GM21526 (cell line): ENCODE data around the gene SIRT6.
"Not testable (repeated sequence)": the region's sequence is repeated elsewhere in the genome, so short reads cannot be mapped to it uniquely, and the experiment has no call there.

Source experiments
- ATAC-seq: cut with Tn5 transposase; IDR thresholded peaks from one replicate; pipeline ENCODE4 v1.9.1; 2021; ENCODE audit warnings: moderate library complexity; ENCODE audit not compliant: unreplicated experiment, low FRiP score

Gene SIRT6

DNA sequence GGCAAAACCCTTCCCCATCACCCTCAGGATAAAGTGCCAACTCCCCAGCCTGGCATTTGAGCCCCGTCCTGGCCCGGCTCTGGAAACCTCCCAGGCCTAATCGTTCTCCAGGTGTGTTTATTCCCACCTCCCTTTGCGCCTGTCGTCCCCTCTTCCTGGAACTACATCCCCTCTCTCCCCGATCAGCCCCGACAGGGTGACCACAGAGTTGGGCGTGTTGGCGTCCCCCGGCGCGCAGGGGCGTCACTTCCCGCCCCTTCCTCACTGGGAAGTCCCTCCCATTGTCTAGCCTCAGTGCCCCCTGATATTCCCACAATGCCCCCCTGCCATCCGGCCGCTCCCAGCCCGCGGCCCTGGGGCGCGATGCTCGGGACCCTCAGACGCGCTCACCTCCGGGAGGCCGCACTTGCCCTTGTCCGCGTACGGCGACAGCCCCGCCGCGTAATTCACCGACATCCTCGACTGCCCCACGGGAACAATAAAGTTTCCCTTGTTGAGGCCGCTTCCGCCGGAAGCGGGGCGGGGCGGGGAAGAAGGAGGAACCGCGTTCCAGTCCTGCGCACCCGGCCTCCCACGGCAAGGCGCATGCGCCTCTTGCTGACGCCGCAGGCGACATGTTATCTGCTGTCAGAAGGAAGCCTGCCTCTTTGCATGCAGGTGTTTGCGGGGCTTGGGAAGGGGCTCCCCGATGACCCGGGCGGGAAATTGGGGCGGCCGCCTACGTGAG, at the start of gene SIRT6, which contains the start of gene ANKRD24:
Gene SIRT6 (minus strand): TSS at position 480 of the 727 bp plus-strand sequence. CDS start 24 bp downstream, at position 456.
Gene ANKRD24 (plus strand): TSS at position 606 of the 727 bp plus-strand sequence. CDS start 3,737 bp downstream, outside the sequence.
- no peak for ATAC-seq

DNA sequence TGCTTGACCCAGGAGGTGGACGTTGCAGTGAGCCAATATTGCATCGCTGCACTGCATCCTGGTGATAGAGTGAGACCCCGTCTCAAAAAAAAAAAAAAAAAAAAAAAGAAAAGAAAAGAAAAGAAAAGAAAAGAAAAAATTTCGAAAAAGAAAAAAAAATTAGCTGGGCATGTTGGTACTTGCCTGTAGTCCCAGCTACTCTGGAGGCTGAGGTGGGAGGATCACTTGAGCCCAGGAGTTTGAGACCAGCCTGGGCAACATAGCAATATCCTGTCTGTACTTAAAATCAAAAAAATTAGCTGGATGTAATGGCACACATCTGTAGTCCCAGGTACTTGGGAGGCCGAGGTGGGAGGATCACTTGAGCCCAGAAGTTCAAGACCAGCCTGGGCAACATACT, 49.8 kb upstream of the SIRT6 start:
- ATAC-seq = not testable (repeated sequence)

DNA sequence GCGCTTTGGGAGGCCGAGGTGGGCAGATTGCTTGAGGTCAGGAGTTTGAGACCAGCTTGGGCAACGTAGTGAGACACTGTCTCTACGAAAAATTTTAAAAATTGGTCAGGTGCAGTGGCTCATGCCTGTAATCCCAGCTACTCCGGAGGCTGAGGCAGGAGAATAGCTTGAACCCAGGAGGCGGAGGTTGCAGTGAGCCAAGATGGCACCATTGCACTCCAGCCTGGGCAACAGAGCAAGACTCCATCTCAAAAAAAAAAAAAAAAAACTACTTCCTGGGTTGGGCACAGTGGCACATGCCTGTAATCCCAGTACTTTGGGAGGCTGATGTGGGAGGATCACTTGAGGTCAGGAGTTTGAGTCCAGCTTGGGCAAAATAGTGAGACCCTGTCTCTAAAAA, 49.2 kb upstream of the SIRT6 start:
- not testable (repeated sequence) for ATAC-seq

DNA sequence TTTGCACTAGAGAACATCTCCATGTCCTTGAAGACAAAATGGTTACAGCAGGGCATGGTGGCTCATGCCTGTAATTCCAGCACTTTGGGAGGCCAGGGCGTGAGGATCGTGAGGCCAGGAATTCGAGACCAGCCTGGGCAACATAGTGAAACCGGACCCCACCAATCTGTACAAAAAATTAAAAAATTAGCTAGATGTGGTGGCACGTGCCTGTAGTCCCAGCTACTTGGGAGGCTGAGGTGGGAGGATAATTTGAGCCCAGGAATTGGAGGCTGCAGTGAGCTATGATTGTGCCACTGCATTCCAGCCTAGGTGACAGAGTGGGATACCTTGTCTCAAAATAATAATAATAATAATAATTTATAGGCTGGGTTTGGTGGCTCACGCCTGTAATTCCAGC, 47.9 kb upstream of the SIRT6 start:
- not testable (repeated sequence) for ATAC-seq

DNA sequence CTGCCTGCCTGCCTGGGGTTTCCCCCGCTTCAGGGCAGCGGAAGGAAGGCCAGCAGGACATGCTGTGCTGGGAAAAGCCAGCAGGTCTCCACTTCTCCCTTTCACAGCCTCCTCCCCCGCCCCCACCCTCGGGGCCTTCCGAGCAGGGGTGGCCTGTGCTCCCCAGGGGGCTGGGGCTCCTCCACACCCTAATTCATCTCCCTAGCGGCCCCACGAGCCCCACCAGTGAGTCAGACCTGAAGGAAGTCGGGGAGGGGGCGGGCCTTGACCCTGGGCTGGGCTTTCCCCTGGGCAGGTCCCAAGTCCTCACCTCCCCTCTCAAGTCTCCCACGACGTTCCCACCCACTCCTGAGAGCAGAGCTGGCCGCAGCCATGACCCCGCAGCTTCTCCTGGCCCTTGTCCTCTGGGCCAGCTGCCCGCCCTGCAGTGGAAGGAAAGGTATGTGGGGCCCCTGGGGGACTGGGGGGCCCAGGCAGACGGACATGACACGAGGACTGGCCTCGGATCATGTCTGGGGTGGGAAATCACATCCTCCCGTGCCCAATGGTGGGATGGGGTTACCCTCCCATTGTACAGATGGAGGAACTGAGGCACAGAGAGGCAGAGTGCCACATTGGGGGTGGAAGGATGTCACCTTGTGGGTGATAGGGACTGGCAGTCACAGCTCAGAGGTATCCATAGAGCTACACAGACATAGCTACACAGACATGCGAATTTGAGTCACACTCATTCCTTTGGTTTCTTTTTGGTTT, 47.0 kb upstream of the SIRT6 start, which contains the start of gene EBI3:
Gene EBI3 (plus strand): TSS at position 345 of the 753 bp plus-strand sequence. CDS start 28 bp downstream, at position 373.
- peak; percentile 48 for ATAC-seq

DNA sequence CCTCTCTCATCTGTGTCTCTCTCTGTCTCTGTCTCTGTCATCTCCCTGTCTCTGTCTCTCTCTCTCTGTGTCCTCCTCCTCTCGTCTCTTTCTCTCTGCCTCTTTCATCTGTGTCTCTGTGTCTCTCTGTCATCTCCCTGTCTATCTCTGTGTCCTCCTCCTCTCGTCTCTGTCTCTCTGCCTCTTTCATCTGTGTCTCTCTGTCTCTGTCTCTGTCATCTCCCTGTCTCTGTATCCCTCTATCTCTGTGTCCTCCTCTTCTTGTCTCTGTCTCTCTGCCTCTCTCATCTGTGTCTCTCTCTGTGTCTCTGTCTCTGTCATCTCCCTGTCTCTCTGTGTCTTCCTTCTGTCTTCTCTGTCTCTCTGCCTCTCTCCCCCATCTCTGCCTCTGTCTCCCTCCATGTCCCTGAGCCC, 46.4 kb upstream of the SIRT6 start:
- ATAC-seq = no peak

DNA sequence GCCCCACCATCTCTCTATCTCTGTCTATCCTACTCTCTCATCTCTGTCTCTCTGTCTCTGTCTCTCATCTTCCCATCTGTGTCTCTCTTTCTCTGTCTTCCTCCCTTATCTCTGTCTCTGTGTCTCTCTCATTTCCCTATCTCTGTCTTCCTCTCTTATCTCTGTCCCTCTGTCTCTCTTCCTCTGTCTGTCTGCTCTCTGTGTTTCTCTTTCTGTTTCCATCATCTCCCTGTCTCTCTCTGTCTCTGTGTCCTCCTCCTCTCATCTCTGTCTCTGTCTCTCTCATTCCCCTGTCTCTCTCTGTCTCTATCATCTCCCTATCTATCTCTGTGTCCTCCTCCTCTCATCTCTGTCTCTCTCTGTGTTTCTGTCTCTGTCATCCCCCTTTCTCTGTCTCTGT, 45.4 kb upstream of the SIRT6 start:
- no peak for ATAC-seq

DNA sequence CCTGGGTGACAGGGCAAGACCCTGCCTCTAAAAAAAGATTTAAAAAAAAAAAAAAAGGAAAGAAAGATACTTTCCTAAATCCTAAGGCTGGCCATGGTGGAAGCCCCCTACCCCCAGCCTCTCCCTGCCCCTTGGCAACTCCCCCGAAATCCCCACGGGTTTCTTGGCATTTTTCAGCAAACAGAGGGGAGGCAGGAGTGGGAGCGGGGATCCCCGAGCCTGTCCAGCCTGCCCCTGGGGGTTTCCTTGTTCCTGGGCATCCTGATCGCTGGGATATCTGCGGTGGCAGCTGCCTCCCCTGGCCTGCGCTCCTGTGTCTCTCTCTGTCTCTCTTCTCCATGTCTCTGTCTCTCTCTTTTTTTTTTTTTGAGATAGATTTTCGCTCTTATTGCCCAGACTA, 43.5 kb upstream of the SIRT6 start:
- ATAC-seq = no peak

DNA sequence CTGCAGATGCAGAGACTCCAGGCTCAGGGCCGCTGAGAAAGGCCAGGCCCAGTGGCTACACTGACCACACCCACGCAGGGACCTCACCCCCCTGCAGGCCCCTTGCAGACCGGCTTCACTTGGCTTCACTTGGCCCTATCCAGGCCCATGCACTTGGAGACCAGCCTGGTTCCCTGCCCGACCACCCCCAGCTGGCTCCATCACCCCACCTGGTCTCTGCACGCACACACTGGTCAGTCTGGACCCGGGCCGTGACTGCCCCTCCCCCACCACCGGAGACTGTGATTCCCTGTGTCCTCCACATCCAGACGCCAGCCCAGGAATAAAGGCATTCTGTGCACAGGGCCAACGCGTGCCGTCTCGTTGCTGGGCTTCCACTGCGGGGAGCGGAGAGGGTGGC, 42.1 kb upstream of the SIRT6 start:
- ATAC-seq = no peak

DNA sequence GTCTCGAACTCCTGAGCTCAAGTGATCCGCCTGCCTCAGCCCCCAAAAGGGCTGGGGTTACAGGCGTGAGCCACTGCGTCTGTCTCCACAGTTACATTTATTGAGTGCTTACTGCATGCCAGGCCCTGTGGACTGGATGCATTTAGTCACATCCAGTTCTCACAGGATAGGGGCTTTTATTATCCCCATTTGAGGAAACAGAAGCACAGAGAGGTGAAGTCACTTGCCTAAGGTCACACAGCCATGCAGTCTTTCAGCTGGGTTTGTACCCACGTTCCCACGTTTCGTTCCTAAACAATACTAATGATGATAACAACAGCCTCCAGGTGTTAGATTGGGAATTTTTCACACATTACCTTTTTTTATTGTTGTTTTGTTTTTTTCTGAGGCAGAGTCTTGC, 37.8 kb upstream of the SIRT6 start:
- ATAC-seq = no peak

DNA sequence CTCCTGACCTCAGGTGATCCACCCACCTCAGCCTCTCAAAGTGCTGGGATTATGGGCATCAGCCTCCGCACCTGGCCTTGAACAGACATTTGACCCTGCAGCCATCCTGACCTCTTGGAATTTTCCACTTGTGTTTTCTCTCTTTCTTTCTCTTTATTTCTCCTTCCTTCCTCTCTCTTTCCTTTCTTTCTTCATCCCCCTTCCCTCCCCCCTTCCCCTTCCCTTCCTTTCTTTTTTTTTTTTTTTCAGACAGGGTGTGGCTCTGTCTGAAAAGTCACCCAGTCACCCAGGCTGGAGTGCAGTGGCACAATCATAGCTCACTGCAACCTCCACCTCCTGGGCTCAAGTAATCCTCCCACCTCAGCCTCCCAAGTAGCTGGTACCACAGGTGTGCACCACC, 36.2 kb upstream of the SIRT6 start:
- ATAC-seq = not testable (repeated sequence)

DNA sequence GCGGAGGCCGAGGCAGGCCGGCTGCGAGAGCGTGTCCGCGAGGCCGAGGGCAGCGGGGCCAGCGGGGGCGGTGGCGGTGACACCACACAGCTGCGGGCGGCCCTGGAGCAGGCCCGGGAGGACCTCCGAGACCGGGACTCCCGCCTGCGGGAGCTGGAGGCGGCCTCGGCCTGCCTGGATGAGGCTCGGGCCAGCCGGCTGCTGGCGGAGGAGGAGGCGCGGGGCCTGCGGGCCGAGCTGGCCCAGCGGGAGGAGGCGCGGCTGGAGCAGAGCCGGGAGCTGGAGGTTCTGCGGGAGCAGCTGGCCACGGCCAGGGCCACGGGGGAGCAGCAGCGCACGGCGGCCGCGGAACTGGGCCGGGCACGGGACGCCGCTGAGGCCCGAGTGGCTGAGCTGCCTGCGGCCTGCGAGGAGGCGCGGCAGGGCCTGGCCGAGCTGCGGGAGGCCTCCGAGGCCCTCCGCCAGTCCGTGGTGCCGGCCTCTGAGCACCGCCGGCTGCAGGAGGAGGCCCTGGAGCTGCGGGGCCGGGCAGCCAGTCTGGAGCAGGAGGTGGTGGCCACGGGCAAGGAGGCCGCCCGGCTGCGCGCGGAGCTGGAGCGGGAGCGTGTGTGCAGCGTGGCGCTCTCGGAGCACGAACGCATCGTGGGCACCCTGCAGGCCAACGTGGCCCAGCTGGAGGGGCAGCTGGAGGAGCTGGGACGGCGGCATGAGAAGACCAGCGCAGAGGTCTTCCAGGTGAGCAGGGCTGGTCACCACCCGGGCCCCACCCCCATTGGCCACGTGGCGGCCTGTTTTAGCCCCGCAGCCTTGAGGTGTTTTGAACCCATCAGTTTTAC, 35.3 kb upstream of the SIRT6 start:
- no peak for ATAC-seq

DNA sequence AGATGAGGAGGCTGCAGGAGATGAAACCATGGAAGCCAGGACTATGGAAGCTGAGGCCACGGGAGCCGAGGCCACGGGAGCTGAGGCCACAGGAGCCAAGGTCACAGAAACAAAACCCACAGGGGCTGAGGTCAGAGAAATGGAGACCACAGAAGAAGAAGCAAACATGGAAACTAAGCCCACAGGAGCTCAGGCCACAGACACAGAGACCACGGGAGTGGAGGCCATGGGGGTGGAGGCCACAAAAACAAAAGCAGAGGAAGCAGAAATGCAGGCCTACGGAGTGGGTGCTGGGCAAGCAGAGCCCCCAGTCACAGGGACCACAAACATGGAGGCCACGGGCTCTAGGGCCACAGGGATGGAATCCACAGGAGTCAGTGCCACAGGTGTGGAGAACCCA, 34.5 kb upstream of the SIRT6 start:
- no peak for ATAC-seq

DNA sequence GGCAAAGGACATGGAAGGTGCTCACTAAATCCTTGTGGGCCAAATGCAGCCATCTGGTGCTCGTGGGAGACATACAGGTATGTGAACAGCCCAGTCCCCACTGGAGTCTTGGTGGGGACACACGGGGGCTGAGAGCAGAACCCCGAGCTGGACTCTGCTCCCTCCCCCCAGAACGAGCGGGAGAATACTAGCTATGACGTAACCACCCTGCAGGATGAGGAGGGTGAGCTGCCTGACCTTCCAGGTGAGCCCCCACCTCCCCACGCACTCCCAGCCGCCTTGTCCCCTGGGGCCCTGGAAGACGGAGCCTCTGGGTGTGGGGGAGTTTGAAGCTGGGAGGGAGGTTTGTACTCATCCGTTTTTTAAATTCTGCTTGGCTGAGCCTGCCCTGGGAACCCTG, 33.4 kb upstream of the SIRT6 start:
- no peak for ATAC-seq

DNA sequence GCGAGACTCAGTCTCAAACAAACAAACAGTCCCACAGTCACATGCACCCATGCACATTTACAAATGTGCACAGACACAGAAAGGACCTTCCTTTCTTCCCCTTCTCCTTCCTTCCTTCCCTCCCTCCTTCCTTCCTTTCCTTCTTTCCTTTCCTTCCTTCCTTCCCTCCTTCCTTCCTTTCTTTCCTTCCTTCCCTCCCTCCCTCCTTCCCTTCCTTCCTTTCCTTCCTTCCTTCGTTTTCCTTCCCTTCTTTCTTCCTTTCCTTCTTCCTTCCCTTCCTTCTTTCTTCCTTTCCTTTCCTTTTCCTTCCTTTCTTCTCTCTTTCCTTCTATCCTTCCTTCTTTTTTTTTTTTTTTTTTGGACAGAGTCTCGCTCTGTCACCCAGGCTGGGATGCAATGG, 30.8 kb upstream of the SIRT6 start:
- ATAC-seq = no peak

DNA sequence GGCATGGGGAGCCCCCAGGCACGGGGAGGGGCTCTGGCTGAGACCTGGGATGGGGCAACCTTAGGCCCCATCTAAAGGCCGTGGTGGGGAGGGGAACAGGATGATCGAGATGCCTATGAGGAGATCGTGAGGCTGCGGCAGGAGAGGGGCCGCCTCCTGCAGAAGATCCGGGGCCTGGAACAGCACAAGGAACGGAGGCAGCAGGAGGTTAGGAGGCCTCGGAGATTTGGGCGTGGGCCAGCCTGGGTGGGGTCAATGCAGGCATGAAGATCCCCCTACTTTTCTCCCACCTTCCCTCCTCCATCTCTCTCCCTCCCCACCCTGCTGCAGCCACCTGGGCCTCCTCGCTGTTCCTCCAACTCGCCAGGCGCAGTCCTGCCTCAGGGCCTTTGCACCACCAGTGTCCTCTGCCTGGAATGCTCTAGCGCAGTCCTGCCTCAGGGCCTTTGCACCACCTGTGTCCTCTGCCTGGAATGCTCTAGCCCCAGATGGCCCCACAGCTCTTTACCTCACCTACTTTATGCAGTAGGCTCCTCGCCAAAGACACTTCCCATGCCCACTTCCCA, 27.9 kb upstream of the SIRT6 start:
- ATAC-seq = no peak

DNA sequence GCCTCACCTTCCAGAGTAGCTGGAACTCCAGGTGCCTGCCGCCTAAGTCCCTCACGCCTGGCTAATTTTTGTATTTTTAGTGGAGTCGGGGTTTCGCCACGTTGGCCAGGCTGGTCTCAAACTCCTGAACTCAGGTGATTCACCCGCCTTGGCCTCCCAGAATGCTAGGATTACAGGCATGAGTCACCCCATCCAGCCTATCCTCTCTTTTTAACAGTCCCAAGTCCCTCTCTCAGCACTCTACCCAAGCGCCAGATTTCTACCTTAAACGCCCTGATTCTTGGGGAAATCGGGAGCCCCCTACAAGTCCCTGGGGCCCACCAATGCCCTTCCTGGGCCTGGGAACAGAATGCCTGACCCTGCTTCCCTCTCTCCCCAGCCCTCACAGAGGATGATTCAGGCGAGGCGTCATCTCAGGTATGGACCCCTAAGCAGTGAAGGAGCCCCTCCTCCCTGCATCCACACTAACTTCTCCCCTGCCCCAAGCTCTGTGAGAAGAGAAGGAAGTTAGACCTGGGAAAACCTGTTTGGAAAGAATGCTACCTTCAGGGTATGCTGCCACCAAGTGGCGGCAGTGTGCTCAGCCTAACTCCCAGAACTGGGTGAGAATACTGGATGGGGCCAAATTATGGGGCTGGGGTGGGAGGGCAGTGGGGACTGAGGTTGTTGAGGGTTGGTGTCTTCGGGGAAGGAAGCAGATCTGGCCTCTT, 26.2 kb upstream of the SIRT6 start:
- no peak for ATAC-seq

DNA sequence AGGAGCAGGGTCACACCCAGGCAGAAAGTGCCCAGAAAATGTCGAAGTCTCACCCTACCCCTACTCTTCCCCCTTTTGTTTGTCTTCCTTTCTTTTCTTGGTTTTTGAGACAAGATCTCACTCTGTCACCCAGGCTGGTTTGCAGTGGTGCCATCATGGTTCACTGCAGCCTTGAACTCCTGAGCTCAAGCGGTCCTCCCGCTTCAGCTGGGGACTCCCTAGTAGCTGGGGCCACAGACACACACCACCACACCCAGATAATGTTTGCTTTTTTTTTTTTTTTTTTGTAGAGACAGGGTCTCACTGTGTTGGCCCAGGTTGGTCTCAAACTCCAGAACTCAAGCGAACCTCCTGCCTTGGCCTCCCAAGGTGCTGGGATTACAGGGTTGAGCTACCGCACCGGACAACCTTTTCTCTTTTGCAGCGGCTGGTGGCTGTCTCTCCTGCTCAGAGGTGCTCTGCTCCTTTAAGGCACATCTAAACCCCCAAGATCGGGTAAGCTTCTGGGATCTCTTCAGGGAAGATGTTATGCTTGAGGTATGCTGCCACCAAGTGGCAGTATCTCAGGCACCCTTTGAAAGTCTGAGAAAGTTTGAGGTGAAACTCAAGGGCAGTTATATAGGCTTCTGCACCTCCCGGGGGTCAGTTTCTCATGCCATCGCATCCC, 24.6 kb upstream of the SIRT6 start:
- no peak for ATAC-seq

DNA sequence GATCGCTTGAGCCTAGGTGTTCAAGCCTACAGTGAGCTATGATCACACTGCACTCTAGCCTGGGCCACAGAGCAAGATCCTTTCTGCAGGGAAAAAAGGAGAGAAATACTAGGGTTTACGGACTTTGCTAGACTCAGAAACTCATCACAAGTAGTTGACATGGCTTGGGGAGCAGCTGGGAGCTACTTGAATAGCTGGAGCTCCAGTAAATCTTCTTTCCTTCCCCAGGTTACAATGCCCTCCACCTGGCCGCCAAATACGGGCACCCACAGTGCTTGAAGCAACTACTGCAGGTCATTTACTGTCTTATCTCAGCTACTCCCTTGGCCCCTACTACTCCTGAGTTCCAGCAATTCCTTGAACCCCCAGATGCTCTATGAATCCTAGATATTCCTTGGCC, 19.4 kb upstream of the SIRT6 start:
- ATAC-seq = no peak
